CD4-positive, alpha-beta memory T cell (primary cell): Measurements from ENCODE around the gene TMCC3. TPM values are rescaled to one million over a fixed set of nuclear protein-coding genes. Genes with fewer than 3 reads are reported as not detected.

ENCODE experiments used
- CTCF ChIA-PET: fragments of 350-600 bp; sonication (Branson Sonifier 250); formaldehyde crosslinking; loops from one replicate; lab custom pipeline; 2021; ENCODE audit warnings: inconsistent platforms; ENCODE audit not compliant: partially characterized antibody; lab: Charles Lee
- POLR2A ChIA-PET: fragments of 350-600 bp; sonication (Branson Sonifier 250); formaldehyde crosslinking; loops from one replicate; lab custom pipeline; 2021; ENCODE audit not compliant: partially characterized antibody; lab: Charles Lee
- DNase-seq, 5 donors: peaks; one replicate each; pipeline versions ENCODE4 v3.0.0 to v3.0.0-alpha.2; 2020 to 2022; ENCODE audit warnings: mixed read lengths in 1 of 5
- H3K27ac ChIP-seq: one replicate; pipeline ENCODE4 v1.7.0; 2013; ENCODE audit warnings: low read depth, low read length
- H3K27me3 ChIP-seq: 2 replicates; pipeline ENCODE4 v1.7.0; 2013; ENCODE audit warnings: mild to moderate bottlenecking, low read length, moderate library complexity; ENCODE audit not compliant: insufficient read depth
- H3K36me3 ChIP-seq: 2 replicates; pipeline ENCODE4 v1.7.0; 2013; ENCODE audit warnings: mild to moderate bottlenecking, low read length, moderate library complexity; ENCODE audit not compliant: insufficient read depth
- H3K4me1 ChIP-seq: 2 replicates; pipeline ENCODE4 v1.7.0; 2013; ENCODE audit warnings: mild to moderate bottlenecking, low read length, moderate library complexity; ENCODE audit not compliant: insufficient read depth
- H3K4me3 ChIP-seq, 2 donors: one replicate each; pipeline ENCODE4 v1.7.0; 2013; ENCODE audit warnings: low read length in 2 of 2, mild to moderate bottlenecking in 1 of 2
- H3K9me3 ChIP-seq, 2 donors: one replicate each; pipeline ENCODE4 v1.7.0; 2013; ENCODE audit warnings: low read length in 2 of 2, control low read depth in 1 of 2; ENCODE audit not compliant: control insufficient read depth in 1 of 2
- H3K27ac Mint-ChIP-seq, 7 donors: one replicate each; pipeline ENCODE4 v1.8.0; 2020 to 2021; ENCODE audit warnings: mixed read lengths in 7 of 7, mild to moderate bottlenecking in 6 of 7, inconsistent platforms in 3 of 7, moderate library complexity in 3 of 7
- H3K27me3 Mint-ChIP-seq, 2 donors: one replicate each; pipeline ENCODE4 v1.8.0; 2020 to 2021; ENCODE audit warnings: mixed read lengths in 2 of 2
- H3K36me3 Mint-ChIP-seq, 2 donors: one replicate each; pipeline ENCODE4 v1.8.0; 2020 to 2021; ENCODE audit warnings: mixed read lengths in 2 of 2, inconsistent platforms in 1 of 2, mild to moderate bottlenecking in 1 of 2
- H3K4me1 Mint-ChIP-seq, 4 donors: one replicate each; pipeline ENCODE4 v1.8.0; 2020 to 2021; ENCODE audit warnings: mixed read lengths in 4 of 4, mild to moderate bottlenecking in 1 of 4
- H3K4me3 Mint-ChIP-seq, 8 donors: one replicate each; pipeline ENCODE4 v1.8.0; 2020 to 2021; ENCODE audit warnings: mixed read lengths in 8 of 8, mild to moderate bottlenecking in 7 of 8, moderate library complexity in 6 of 8, inconsistent platforms in 3 of 8
- H3K9me3 Mint-ChIP-seq, 8 donors: one replicate each; pipeline ENCODE4 v1.8.0; 2020 to 2021; ENCODE audit warnings: mixed read lengths in 8 of 8, mild to moderate bottlenecking in 5 of 8, inconsistent platforms in 3 of 8, moderate library complexity in 1 of 8
- intact Hi-C: fragments of 100-400 bp; cut with micrococcal nuclease; formaldehyde crosslinking; loops from one replicate; pipeline ENCODE4 v1.15.1; 2023
- polyA plus RNA-seq, 2 donors: library from polyadenylated mRNA; unstranded; fragments of 300-500 nt; fragmentation: Illumina TruSeq; gene quantifications; one replicate each; pipeline ENCODE4 v1.2.3, GENCODE V29; 2021
- total RNA-seq, 2 experiments: library from RNA; stranded (reverse); gene quantifications; one replicate each; pipeline ENCODE4 v1.2.3, GENCODE V29; 2021

Gene TMCC3
- total and polyA plus RNA-seq, 4 experiments from 2014 or later, result 0.14 to 0.91 (median 0.30) TPM

- no peaks in the 10 kb centered on the region for H3K9me3 ChIP-seq
- POLR2A ChIA-PET, result no interaction called here
- Mint-ChIP-seq H3K36me3 (no peaks in the 10 kb centered on the region), H3K27me3 (peaks cover 2 to 6% of the 10 kb centered on the region in 2 donors), H3K27ac (no peak overlapping the region), H3K4me3 (no peak overlapping the region), H3K4me1 (peaks cover 9 to 18% (median 14%) of the 10 kb centered on the region in 4 donors), H3K9me3 (no peaks in the 10 kb centered on the region)
- no peaks in the 10 kb centered on the region for H3K36me3 ChIP-seq
- no peak overlapping the region for H3K27ac ChIP-seq
- DNase-seq, result no peak
- no peaks in the 10 kb centered on the region for H3K27me3 ChIP-seq
- CTCF ChIA-PET, result no interaction called here
- intact Hi-C loops, result no loop called here
- no peak overlapping the region for H3K4me3 ChIP-seq
- H3K4me1 ChIP-seq, result peaks cover 13% of the 10 kb centered on the region
These were observed 21.6 kb upstream of the TMCC3 start for GRCh38 chr12:94671917-94672316.

DNA sequence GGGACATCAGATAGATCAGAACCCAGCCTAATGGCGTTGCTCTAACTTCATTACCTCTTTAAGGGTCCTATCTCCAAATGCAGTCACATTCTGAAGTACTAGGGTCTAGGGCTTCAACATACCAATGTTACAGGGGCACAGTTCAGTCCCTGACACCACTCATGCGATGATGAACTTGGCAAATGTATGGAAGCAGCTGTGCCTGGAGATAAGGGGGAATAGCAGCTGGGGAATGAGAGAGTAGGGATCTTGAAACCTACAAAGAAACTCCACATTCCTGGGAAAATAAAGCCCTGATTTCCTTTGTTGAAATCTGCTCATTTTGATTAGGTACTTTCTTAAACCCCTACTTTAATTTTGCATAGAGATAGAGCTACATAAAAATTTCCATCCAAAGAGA is 20.5 kb upstream of the TMCC3 start:
- Mint-ChIP-seq H3K9me3 (no peaks in the 10 kb centered on the region), H3K27me3 (peaks cover 6 to 7% of the 10 kb centered on the region in 2 donors), H3K4me1 (peaks cover 5 to 8% (median 7%) of the 10 kb centered on the region in 4 donors), H3K36me3 (no peaks in the 10 kb centered on the region), H3K27ac (no peak overlapping the region), H3K4me3 (no peak overlapping the region)
- H3K4me3 ChIP-seq, result no peak overlapping the region
- H3K4me1 ChIP-seq, result peaks cover 3% of the 10 kb centered on the region
- no peaks in the 10 kb centered on the region for H3K9me3 ChIP-seq
- H3K36me3 ChIP-seq, result no peaks in the 10 kb centered on the region
- DNase-seq, result no peak
- H3K27ac ChIP-seq, result no peak overlapping the region
- H3K27me3 ChIP-seq, result no peaks in the 10 kb centered on the region
- POLR2A ChIA-PET, result no interaction called here
- CTCF ChIA-PET, result no interaction called here
- intact Hi-C loops, result no loop called here

- ChIA-PET POLR2A (no interaction called here), CTCF (no interaction called here)
- H3K4me3 ChIP-seq, result no peak overlapping the region
- Mint-ChIP-seq H3K27ac (no peak overlapping the region), H3K9me3 (no peaks in the 10 kb centered on the region), H3K27me3 (peaks cover 5 to 6% of the 10 kb centered on the region in 2 donors), H3K36me3 (no peaks in the 10 kb centered on the region), H3K4me1 (peaks cover 3 to 5% (median 3%) of the 10 kb centered on the region in 4 donors), H3K4me3 (no peak overlapping the region)
- intact Hi-C loops, result no loop called here
- H3K4me1 ChIP-seq, result no peaks in the 10 kb centered on the region
- no peaks in the 10 kb centered on the region for H3K36me3 ChIP-seq
- DNase-seq, result no peak
- H3K9me3 ChIP-seq, result no peaks in the 10 kb centered on the region
- H3K27me3 ChIP-seq, result no peaks in the 10 kb centered on the region
- H3K27ac ChIP-seq, result no peak overlapping the region
These were observed 19.7 kb upstream of the TMCC3 start for GRCh38 chr12:94670075-94670474.

DNA sequence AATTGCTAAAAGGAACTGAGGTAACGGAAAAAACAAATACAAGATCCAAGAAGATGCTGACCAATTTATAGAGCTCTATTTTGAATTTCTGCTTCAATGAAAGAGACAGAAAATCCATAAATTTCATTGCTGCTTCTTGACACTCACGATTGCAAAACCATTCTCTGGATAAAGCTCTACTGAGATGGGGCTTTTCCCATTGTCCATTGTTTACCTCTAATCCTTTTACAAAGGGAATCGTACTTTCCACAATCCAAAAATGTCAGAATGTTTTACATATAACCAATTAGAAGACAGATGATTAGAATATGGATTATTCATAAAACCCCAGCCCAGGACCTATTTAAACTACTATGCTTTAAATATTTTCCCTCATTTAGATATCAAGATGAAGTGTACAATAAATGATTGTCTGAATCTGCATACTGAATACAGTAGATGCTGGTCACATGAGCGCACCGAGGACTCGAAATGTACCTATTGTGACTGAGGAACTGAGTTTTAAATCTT is 16.7 kb upstream of the TMCC3 start:
- no peaks in the 10 kb centered on the region for H3K4me1 ChIP-seq
- Mint-ChIP-seq H3K9me3 (no peaks in the 10 kb centered on the region), H3K4me1 (no peaks in the 10 kb centered on the region), H3K27ac (no peak overlapping the region), H3K4me3 (no peak overlapping the region), H3K27me3 (peaks cover 3 to 5% of the 10 kb centered on the region in 2 donors), H3K36me3 (no peaks in the 10 kb centered on the region)
- ChIA-PET CTCF (interaction anchor here (0.7 to 0.8 kb wide), 2 partner anchors 10 to 50 kb away, joined by 3 to 4 read pairs; no protein-coding TSS in a partner anchor), POLR2A (no interaction called here)
- H3K4me3 ChIP-seq, result no peak overlapping the region
- intact Hi-C loops, result no loop called here
- no peak overlapping the region for H3K27ac ChIP-seq
- H3K9me3 ChIP-seq, result no peaks in the 10 kb centered on the region
- no peaks in the 10 kb centered on the region for H3K27me3 ChIP-seq
- H3K36me3 ChIP-seq, result no peaks in the 10 kb centered on the region
- DNase-seq, result no peak

DNA sequence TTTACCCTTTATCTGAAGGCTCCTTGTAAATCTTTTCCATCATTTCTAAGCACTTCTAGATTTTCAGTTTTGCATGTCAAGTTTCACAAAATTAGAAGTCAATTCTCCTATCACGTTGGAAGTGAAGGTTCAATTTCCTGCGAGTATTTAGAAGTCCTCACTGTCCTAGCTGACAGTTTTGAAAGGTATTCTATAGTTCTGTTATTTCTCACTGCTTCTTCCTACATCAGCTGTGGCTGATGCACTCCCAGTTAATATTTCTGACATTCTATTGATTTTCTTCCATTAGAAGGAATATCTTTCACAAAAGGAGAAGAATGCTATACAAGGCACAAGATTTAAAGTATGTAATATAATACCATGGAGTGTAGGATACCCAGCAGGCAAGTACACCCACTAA is 15.8 kb upstream of the TMCC3 start:
- no peaks in the 10 kb centered on the region for H3K27me3 ChIP-seq
- no peak overlapping the region for H3K27ac ChIP-seq
- H3K4me3 ChIP-seq, result no peak overlapping the region
- CTCF ChIA-PET, result no interaction called here
- no peaks in the 10 kb centered on the region for H3K9me3 ChIP-seq
- H3K27ac Mint-ChIP-seq, result no peak overlapping the region
- H3K36me3 Mint-ChIP-seq, result no peaks in the 10 kb centered on the region
- intact Hi-C loops, result no loop called here
- H3K36me3 ChIP-seq, result no peaks in the 10 kb centered on the region
- H3K4me3 Mint-ChIP-seq, result no peak overlapping the region
- no peaks in the 10 kb centered on the region for H3K4me1 Mint-ChIP-seq
- no peaks in the 10 kb centered on the region for H3K9me3 Mint-ChIP-seq
- H3K4me1 ChIP-seq, result no peaks in the 10 kb centered on the region
- H3K27me3 Mint-ChIP-seq, result peaks cover 5 to 7% of the 10 kb centered on the region in 2 donors
- POLR2A ChIA-PET, result interaction anchor here (0.6 kb wide), 1 partner anchor 8 kb away, joined by 4 read pairs; no protein-coding TSS in a partner anchor
- no peak for DNase-seq

DNA sequence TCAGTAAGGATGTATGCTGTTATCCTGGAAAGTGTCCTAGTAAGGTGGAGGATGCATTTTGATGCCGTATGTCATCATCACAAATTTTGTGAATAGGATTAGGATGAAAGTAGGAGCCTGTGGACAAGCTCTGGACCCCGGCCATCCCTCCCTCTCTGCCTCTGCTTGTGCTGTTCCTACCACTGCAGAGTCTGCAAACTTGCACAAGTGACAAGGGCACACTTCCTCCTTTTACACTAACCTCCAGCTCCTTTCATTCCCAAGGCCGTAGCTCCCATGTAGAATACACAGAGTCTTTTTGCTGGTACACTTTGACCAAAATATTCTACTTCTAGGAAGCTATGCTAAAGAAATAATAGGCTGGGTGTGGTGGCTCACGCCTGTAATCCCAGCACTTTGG is 13.3 kb upstream of the TMCC3 start:
- ChIA-PET POLR2A (no interaction called here), CTCF (no interaction called here)
- Mint-ChIP-seq H3K27me3 (peaks cover 9 to 12% of the 10 kb centered on the region in 2 donors), H3K36me3 (no peaks in the 10 kb centered on the region), H3K4me1 (no peaks in the 10 kb centered on the region), H3K4me3 (no peak overlapping the region), H3K9me3 (no peaks in the 10 kb centered on the region), H3K27ac (no peak overlapping the region)
- Histone ChIP-seq H3K4me1 (no peaks in the 10 kb centered on the region), H3K9me3 (no peaks in the 10 kb centered on the region), H3K27me3 (no peaks in the 10 kb centered on the region), H3K36me3 (no peaks in the 10 kb centered on the region), H3K27ac (no peak overlapping the region), H3K4me3 (no peak overlapping the region)
- intact Hi-C loops, result no loop called here
- DNase-seq, result no peak

DNA sequence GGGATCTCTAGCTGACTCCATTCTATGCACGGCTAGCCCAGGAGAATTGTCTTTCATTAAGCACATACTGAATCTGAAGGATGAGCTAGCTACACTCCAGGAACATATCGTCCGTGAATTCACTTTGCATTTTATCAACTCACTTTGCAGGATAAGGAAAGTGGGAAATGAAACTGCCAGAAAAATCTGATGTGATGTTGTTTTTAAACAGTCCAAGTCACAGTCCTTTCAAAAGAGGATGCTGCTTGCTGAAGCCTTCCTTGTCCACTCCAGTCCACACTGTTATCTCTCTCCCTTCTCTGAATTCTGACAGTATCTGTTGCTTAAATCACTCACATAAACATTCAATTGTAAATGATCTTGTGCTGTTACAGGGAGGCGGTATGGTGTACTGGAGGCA is 12.7 kb upstream of the TMCC3 start:
- POLR2A ChIA-PET, result no interaction called here
- no peak overlapping the region for H3K27ac Mint-ChIP-seq
- intact Hi-C loops, result no loop called here
- H3K9me3 ChIP-seq, result no peaks in the 10 kb centered on the region
- no peak overlapping the region for H3K4me3 ChIP-seq
- no peaks in the 10 kb centered on the region for H3K36me3 Mint-ChIP-seq
- H3K27me3 ChIP-seq, result no peaks in the 10 kb centered on the region
- no peaks in the 10 kb centered on the region for H3K36me3 ChIP-seq
- no peaks in the 10 kb centered on the region for H3K4me1 Mint-ChIP-seq
- DNase-seq, result no peak
- peaks cover 9 to 12% of the 10 kb centered on the region in 2 donors for H3K27me3 Mint-ChIP-seq
- no peak overlapping the region for H3K27ac ChIP-seq
- no peaks in the 10 kb centered on the region for H3K9me3 Mint-ChIP-seq
- no peaks in the 10 kb centered on the region for H3K4me1 ChIP-seq
- CTCF ChIA-PET, result no interaction called here
- H3K4me3 Mint-ChIP-seq, result no peak overlapping the region

- Mint-ChIP-seq H3K36me3 (no peaks in the 10 kb centered on the region), H3K9me3 (no peaks in the 10 kb centered on the region), H3K27ac (no peak overlapping the region), H3K4me1 (no peaks in the 10 kb centered on the region), H3K4me3 (no peak overlapping the region), H3K27me3 (peaks cover 11 to 14% of the 10 kb centered on the region in 2 donors)
- ChIA-PET POLR2A (no interaction called here), CTCF (no interaction called here)
- H3K27ac ChIP-seq, result no peak overlapping the region
- H3K4me1 ChIP-seq, result no peaks in the 10 kb centered on the region
- no peak overlapping the region for H3K4me3 ChIP-seq
- intact Hi-C loops, result no loop called here
- DNase-seq, result no peak
- no peaks in the 10 kb centered on the region for H3K36me3 ChIP-seq
- no peaks in the 10 kb centered on the region for H3K9me3 ChIP-seq
- H3K27me3 ChIP-seq, result no peaks in the 10 kb centered on the region
These were observed 10.1 kb upstream of the TMCC3 start for GRCh38 chr12:94660436-94660835.
